DMS 273 treated with DMSO at 0.1 percent for 48 hours (cell line): Measurements from ENCODE around the gene TRAPPC10.

Experiments used
- DNase-seq: peaks from one replicate; lab custom pipeline; 2025; lab: John Stamatoyannopoulos, UW

TRAPPC10 gene

GRCh38 chr21:44029460-44030087 is 17.5 kb downstream of the TRAPPC10 start:
- no peak for DNase-seq

- DNase-seq: no peak
Measured at GRCh38 chr21:44035244-44035643, 23.1 kb downstream of the TRAPPC10 start.

- no peak for DNase-seq
Measured at GRCh38 chr21:44038063-44038462, 26.0 kb downstream of the TRAPPC10 start.

DNA sequence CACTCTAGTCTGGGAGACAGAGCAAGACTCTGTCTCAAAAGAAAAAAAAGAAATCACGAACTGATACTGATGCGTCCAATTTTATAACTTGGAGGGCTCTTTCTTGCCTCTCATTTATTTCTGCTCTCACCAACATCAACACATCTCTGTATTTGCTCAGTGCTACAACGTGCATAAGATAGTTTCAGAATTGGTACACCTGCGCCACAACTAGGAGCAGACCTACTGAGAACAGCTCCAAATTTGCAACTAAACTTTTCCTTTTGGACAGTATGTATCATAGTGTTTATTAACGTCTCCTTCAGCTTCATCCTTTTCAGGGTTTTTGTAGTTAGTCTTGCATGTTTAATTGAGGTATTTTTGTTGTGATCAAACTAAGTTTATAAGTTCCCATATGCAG is 27.7 kb downstream of the TRAPPC10 start:
- DNase-seq: no peak

DNA sequence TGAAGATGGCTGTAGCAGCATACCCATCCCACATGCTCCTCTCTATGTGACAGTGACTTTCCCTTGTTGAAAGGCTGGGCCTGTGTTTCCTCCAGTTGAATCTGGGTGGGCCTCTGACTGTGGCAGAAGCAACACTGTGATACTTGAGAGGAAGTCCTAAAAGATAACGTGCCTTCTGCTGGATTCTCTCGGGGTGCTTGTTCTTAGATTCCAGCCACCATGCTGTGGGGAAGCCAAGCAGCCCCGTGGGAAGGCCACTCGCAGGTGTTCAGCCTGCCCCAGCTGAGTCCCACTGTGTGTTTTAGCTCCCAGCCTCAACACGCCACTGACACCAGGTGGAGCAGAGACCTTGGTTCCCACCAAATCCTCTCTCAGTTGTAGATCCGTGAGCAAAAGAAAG is 31.5 kb downstream of the TRAPPC10 start:
- DNase-seq: no peak

GRCh38 chr21:44046734-44047133 is 34.6 kb downstream of the TRAPPC10 start:
- DNase-seq: no peak

- no peak for DNase-seq
Measured at GRCh38 chr21:44047996-44048560, 36.0 kb downstream of the TRAPPC10 start.

DNA sequence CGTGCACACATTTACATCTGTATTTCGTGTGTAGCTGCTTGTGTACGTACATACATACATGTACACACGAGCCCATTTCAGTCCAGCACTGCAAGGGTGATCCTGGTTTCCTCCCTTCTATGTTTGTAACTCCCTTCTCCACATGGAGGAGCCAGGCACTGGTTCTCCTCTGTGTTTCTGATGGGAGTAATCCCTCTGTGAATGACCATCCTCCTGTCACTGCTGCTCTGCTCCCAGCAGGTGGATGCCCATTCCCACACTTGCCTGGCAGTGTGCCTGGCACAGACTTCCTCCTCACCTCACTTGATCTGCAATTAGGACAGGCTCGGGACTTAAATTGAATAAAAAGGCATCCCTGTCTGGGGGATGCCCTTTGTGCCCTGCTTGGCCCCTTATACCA is 37.1 kb downstream of the TRAPPC10 start:
- no peak for DNase-seq

DNA sequence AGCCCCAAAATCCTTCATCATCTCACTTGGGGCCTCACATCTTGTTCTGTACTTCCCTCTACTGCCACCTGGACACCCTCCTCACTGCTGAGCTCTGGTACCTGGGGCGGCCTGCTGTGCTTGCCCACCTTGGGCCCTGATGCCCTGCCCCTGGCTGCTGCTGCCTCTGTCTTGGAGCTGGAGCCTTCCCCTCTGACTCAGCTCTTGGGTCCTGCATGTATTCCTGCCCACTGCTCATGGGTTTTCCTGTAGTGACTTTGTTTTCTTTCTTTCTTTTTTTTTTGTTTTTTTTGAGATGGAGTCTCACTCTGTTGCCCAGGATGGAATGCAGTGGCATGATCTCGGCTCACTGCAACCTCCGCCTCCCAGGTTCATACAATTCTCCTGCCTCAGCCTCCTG is 37.5 kb downstream of the TRAPPC10 start:
- no peak for DNase-seq

DNA sequence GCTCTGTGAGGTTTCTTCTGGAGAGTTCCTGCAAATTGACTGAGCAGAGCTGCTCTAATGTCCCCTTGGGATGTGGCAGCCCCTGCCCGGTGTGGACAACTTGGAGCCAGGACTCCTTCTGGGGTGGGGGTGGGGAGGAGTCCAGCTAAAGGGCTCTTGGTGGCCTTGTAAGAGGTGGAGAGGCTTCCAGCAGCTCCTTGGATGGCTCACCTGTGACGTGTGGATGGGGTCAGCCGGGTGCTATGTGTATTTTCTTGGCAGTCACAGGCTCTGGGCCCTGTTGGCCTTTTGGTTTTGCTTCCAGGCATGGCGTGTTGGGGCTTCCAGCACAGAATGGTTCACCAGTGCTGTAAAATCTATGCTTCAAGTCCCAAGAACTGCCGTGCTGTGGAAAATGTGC is 38.2 kb downstream of the TRAPPC10 start:
- no peak for DNase-seq

GRCh38 chr21:44051462-44051941 is 39.4 kb downstream of the TRAPPC10 start:
- no peak for DNase-seq

- no peak for DNase-seq
Measured at GRCh38 chr21:44052071-44052829, 40.1 kb downstream of the TRAPPC10 start.

DNA sequence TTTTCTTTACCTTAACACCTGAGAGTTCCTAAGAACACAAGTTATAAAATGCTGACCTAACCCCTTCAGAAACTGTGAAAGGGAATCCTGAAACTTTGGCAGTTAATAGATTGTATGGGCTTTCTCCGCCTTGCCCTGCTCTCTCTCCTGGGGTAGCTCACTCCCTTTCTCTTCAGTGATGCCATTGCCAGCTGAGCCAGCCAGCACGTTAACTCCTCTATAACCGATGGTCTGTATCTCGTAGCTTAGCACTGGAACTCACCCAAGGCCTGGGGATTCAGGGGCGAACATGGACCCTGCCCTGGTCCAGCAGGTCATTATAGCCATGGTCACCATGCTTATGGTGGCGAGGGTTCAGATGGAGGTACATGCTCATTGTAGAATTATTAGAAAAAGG is 40.7 kb downstream of the TRAPPC10 start:
- no peak for DNase-seq

- DNase-seq: no peak
Measured at GRCh38 chr21:44053567-44053966, 41.5 kb downstream of the TRAPPC10 start.

DNA sequence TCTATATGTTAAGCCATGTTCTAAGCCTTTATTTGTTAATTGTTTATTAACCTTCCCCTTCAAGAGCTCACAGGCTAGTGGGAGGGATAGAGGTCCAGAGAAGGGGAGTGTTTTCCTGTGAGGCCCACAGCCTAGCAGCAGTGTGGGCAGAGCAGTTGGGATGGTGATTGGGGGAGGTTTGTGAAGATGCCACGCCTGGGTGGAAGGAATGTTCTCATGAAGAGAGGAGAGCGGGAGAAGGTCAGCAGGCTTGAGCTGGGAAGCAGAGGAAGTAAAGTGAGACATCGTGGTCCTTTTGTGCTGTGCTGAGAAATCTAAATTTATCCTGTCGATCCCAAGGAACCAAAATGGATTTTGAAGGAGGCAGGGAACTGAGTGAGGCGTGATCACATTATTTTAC is 42.6 kb downstream of the TRAPPC10 start:
- DNase-seq: no peak

- DNase-seq: no peak
Measured at GRCh38 chr21:44057055-44057454, 44.9 kb downstream of the TRAPPC10 start.

DNA sequence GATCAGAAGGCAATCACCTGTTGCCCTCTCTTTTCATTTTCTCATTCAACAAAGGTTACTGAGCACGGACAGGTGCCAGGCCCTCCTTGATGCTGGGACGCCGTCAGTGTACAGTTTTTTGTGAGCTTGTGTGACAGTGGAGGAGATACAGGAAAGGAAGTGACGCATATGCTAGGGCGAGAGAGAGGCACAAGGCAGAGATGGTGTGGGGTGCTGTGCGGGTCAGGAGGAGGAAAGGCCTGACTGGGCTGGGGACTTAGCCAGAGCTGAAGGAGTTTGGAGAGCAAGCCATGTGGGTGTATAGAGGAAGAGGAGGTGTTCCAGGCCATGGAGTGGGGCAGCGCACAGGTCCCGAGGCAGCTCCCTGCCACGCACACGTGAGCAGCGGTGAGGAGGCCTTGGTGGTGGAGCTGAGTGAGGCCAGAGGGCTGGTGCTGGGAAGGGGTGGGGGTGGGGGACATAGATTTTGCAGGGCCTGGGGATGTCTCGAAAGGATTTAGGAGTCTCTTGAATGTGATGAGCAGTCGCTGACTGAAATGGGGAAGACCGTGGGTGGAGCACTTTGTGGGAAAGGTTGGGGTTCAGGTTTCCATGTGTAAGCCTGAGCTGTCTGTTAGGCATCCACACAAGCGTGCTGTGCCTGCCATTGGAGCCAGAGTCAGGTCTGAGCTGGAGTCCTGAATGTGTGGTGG is 46.0 kb downstream of the TRAPPC10 start:
- DNase-seq: no peak

DNA sequence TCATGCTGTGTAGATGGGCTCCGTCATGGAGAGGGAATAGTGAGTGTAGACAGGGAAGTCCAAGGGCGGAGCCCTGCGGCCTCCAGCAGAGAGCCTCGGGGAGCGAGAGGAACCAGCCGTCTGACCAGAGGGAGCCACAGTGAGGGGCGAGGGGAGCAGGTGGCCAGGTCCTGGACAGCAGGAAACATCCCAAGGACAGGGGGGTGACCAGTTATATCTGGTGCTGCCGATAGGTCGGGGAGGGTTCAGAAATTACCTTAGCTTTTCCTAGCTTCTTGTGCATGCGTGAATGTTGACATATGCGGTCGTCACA is 46.5 kb downstream of the TRAPPC10 start:
- DNase-seq: no peak

DNA sequence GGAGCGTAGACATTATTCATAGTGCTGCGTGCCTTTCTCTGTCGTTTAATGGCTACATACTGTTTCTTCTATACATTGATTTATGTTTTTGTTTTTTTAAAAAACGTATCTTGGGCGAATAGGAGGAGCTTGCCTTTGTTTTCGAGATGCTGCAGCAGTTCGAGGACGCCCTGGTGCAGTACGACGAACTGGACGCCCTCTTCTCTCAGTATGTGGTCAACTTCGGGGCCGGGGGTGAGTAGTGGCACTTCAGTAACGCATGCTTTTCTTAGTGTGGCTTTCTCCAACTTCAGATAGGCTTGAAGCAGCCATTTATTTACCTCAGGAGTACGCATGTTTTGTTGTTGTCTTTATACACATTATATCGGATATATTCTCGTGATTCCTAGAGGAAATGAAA is 46.9 kb downstream of the TRAPPC10 start:
- no peak for DNase-seq

DNA sequence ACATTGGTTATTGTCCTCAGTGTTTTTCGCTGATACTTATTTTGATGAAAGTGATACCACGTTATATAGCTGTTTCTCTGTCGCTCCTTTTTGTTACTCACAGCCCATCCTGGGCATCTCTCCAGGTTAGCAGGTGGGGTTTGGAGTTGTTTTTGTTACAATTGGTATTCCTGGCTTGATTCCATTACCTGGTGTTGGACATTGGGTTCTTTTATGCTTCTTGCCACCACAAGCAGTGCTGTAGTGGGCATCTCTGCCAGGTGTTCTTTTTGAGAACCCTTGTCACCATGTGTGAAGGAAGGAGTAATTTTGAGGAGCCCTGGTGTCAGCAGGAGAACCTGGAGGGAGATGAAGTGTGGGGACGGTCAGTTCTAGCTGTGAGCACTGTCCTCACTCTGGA is 47.6 kb downstream of the TRAPPC10 start:
- DNase-seq: no peak

GRCh38 chr21:44062380-44062779 is 50.3 kb downstream of the TRAPPC10 start:
- no peak for DNase-seq

DNA sequence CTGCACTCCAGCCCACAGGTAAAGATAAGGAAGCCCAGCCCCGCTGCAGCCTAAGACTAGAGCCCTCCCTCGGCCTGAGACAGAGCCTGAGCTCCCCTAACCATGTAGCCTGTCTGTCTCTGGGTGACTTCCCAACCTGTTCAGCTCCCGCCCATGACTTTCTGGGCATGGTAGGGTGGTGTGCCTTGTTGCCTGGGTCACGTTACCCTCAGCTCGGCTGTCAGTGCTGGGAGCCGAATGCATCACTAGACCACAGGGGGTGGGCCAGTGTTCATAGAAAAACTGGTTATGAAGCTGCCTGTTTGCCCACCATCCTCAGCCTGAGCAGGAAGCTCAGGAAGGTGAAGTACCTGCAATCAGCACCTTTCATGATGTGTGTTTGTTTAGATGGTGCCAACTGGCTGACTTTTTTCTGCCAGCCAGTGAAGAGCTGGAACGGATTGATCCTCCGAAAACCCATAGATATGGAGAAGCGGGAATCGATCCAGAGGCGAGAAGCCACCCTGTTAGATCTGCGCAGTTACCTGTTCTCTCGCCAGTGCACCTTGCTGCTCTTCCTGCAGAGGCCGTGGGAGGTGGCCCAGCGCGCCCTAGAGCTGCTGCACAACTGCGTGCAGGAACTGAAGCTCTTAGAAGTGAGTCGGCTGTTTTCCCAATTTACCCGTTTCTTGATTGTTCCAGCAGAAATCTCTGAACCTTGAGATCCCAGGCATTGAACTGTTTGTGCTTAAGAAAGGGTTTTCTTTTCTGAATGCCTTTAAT is 51.2 kb downstream of the TRAPPC10 start:
- DNase-seq: no peak
